Mesenchymal stem cell (in vitro differentiated cells and primary cell): ENCODE measurements around the gene RABGAP1L.
"Not testable (repeated sequence)": the region's sequence is repeated elsewhere in the genome, so short reads cannot be mapped to it uniquely, and the experiment has no call there.

Experiments
- DNase-seq: peaks from one replicate; pipeline ENCODE4 v3.0.0-alpha.2; 2013
- H2AFZ ChIP-seq: one replicate; pipeline ENCODE4 v1.6.1; 2013; ENCODE audit warnings: low read depth, mild to moderate bottlenecking, control low read depth, inconsistent platforms, low read length, moderate library complexity
- H2AK5ac ChIP-seq: 2 replicates; pipeline ENCODE4 v1.6.1; 2013; ENCODE audit warnings: low read length, moderate library complexity, mild to moderate bottlenecking, inconsistent platforms; ENCODE audit not compliant: severe bottlenecking
- H2BK120ac ChIP-seq: one replicate; pipeline ENCODE4 v1.6.1; 2013; ENCODE audit warnings: low read depth, mild to moderate bottlenecking, inconsistent platforms, low read length, moderate library complexity
- H2BK12ac ChIP-seq, 2 experiments: one replicate each; pipeline ENCODE4 v1.6.1; 2013; ENCODE audit warnings: inconsistent platforms in 2 of 2, low read length in 2 of 2, mild to moderate bottlenecking in 2 of 2, moderate library complexity in 2 of 2, control low read depth in 1 of 2
- H2BK15ac ChIP-seq: one replicate; pipeline ENCODE4 v1.6.1; 2013; ENCODE audit warnings: mild to moderate bottlenecking, low read depth, inconsistent platforms; ENCODE audit not compliant: poor library complexity, severe bottlenecking
- H2BK5ac ChIP-seq: 2 replicates; pipeline ENCODE4 v1.6.1; 2013; ENCODE audit warnings: low read depth, mild to moderate bottlenecking, low read length, control low read depth, inconsistent platforms; ENCODE audit not compliant: poor library complexity, severe bottlenecking
- H3K14ac ChIP-seq, 2 experiments: one replicate each; pipeline ENCODE4 v1.6.1; 2013; ENCODE audit warnings: inconsistent platforms in 2 of 2, low read length in 2 of 2, control low read depth in 1 of 2, mild to moderate bottlenecking in 1 of 2, moderate library complexity in 1 of 2
- H3K18ac ChIP-seq, 2 experiments: one replicate each; pipeline ENCODE4 v1.6.1; 2013; ENCODE audit warnings: inconsistent platforms in 2 of 2, low read length in 2 of 2, control low read depth in 1 of 2, low read depth in 1 of 2, mild to moderate bottlenecking in 1 of 2
- H3K23ac ChIP-seq, 2 experiments: one replicate each; pipeline ENCODE4 v1.6.1; 2013; ENCODE audit warnings: inconsistent platforms in 2 of 2, low read length in 2 of 2, mild to moderate bottlenecking in 2 of 2, moderate library complexity in 2 of 2, control low read depth in 1 of 2
- H3K27ac ChIP-seq: 2 replicates; pipeline ENCODE4 v1.5.1; 2013; ENCODE audit warnings: mild to moderate bottlenecking, moderate library complexity, low read length, control low read depth, inconsistent platforms; ENCODE audit not compliant: poor library complexity, severe bottlenecking
- H3K27me3 ChIP-seq, 2 experiments: 2 replicates each; pipeline versions ENCODE4 v1.6.1 to v1.7.0; 2013; ENCODE audit warnings: low read length in 2 of 2, mild to moderate bottlenecking in 2 of 2, moderate library complexity in 2 of 2, control low read depth in 1 of 2, inconsistent platforms in 1 of 2; ENCODE audit not compliant: control insufficient read depth in 1 of 2, insufficient read depth in 1 of 2
- H3K36me3 ChIP-seq, 2 experiments: 2 replicates each; pipeline versions ENCODE4 v1.6.1 to v1.7.0; 2013; ENCODE audit warnings: low read length in 2 of 2, control low read depth in 1 of 2, inconsistent platforms in 1 of 2, low read depth in 1 of 2, mild to moderate bottlenecking in 1 of 2; ENCODE audit not compliant: insufficient read depth in 2 of 2, control insufficient read depth in 1 of 2
- H3K4ac ChIP-seq, 2 experiments: one replicate each; pipeline ENCODE4 v1.6.1; 2013; ENCODE audit warnings: inconsistent platforms in 2 of 2, low read length in 2 of 2, mild to moderate bottlenecking in 2 of 2, moderate library complexity in 2 of 2, control low read depth in 1 of 2, low read depth in 1 of 2
- H3K4me1 ChIP-seq: 2 replicates; pipeline ENCODE4 v1.6.1; 2013; ENCODE audit warnings: low read depth, low read length, control low read depth; ENCODE audit not compliant: control insufficient read depth, insufficient read depth
- H3K4me2 ChIP-seq: 2 replicates; pipeline ENCODE4 v1.6.1; 2013; ENCODE audit warnings: low read length, mild to moderate bottlenecking, inconsistent platforms; ENCODE audit not compliant: poor library complexity, severe bottlenecking
- H3K4me3 ChIP-seq, 2 experiments: 2 replicates each; pipeline versions ENCODE4 v1.5.1 to v1.7.0; 2013; ENCODE audit warnings: low read length in 2 of 2, mild to moderate bottlenecking in 2 of 2, control low read depth in 1 of 2, low read depth in 1 of 2; ENCODE audit not compliant: insufficient read depth in 1 of 2
- H3K79me1 ChIP-seq: replicated peaks from 2 replicates; pipeline ENCODE4 v1.6.1; 2013; ENCODE audit warnings: mild to moderate bottlenecking, control low read depth, low read length, inconsistent platforms; ENCODE audit not compliant: poor library complexity, severe bottlenecking
- H3K9ac ChIP-seq: 2 replicates; pipeline ENCODE4 v1.7.0; 2013; ENCODE audit warnings: mild to moderate bottlenecking, low read length, moderate library complexity
- H3K9me3 ChIP-seq: 2 replicates; pipeline ENCODE4 v1.7.0; 2013; ENCODE audit warnings: mild to moderate bottlenecking, low read length; ENCODE audit not compliant: control insufficient read depth
- H4K8ac ChIP-seq: one replicate; pipeline ENCODE4 v1.6.1; 2013; ENCODE audit warnings: inconsistent platforms, mild to moderate bottlenecking, low read length, moderate library complexity
- H4K91ac ChIP-seq: one replicate; pipeline ENCODE4 v1.6.1; 2013; ENCODE audit warnings: mild to moderate bottlenecking, low read length, inconsistent platforms
- WGBS: methylation state at CpG from one replicate; pipeline ENCODE4 v1.1.7; 2013; ENCODE audit warnings: mixed read lengths; 5-methylcytosine and 5-hydroxymethylcytosine counted together

The RABGAP1L gene

GRCh38 chr1:174534789-174535188 is 375.5 kb downstream of the RABGAP1L start:
- Histone ChIP-seq H3K9ac (no peak overlapping the region), H2BK5ac (no peak overlapping the region), H3K27me3 (no peaks in the 10 kb centered on the region), H4K8ac (no peak overlapping the region), H3K23ac (no peak overlapping the region), H3K4me1 (no peaks in the 10 kb centered on the region), H2AK5ac (no peak overlapping the region), H3K14ac (no peak overlapping the region), H3K79me1 (peaks cover 5% of the 10 kb centered on the region), H2BK120ac (no peak overlapping the region), H2BK15ac (no peak overlapping the region), H3K36me3 (peaks cover 0 to 2% of the 10 kb centered on the region in 2 experiments), H2BK12ac (no peak overlapping the region), H3K4me2 (no peak overlapping the region), H3K27ac (no peak overlapping the region), H4K91ac (no peak overlapping the region), H3K9me3 (peaks cover 10% of the 10 kb centered on the region), H3K4me3 (no peak overlapping the region), H2AFZ (no peak overlapping the region), H3K18ac (no peak overlapping the region), H3K4ac (no peak overlapping the region)
- DNase-seq = no peak

GRCh38 chr1:174535207-174535606 is 375.9 kb downstream of the RABGAP1L start:
- Histone ChIP-seq H3K23ac (no peak overlapping the region), H4K8ac (no peak overlapping the region)
- 61% methylated on average over 1 of the region's 2 CpGs for WGBS

GRCh38 chr1:174543421-174543820 is 384.1 kb downstream of the RABGAP1L start:
- H4K8ac ChIP-seq, H3K4me3 ChIP-seq, H2AFZ ChIP-seq, H3K4me2 ChIP-seq, DNase-seq, H2BK5ac ChIP-seq, H2BK12ac ChIP-seq, H3K18ac ChIP-seq, H2AK5ac ChIP-seq, H3K23ac ChIP-seq, H3K9ac ChIP-seq, H2BK15ac ChIP-seq, H3K4ac ChIP-seq, H3K79me1 ChIP-seq, H3K14ac ChIP-seq, H3K36me3 ChIP-seq, H3K27ac ChIP-seq, H4K91ac ChIP-seq, H3K4me1 ChIP-seq, H3K27me3 ChIP-seq, H3K9me3 ChIP-seq, H2BK120ac ChIP-seq: not testable (repeated sequence)
- no CpG with 5 or more reads among the region's 2 CpGs for WGBS

More at GRCh38 chr1:174535207-174535606, 375.9 kb downstream of the RABGAP1L start:
- H3K4me1 ChIP-seq = no peaks in the 10 kb centered on the region
- no peak overlapping the region for H3K4me2 ChIP-seq
- no peak overlapping the region for H4K91ac ChIP-seq
- no peak overlapping the region for H3K4ac ChIP-seq
- no peak overlapping the region for H2BK120ac ChIP-seq
- DNase-seq = no peak
- H3K4me3 ChIP-seq = no peak overlapping the region
- no peak overlapping the region for H2BK15ac ChIP-seq
- no peak overlapping the region for H2AK5ac ChIP-seq
- no peak overlapping the region for H2BK12ac ChIP-seq
- peaks cover 10% of the 10 kb centered on the region for H3K9me3 ChIP-seq
- no peak overlapping the region for H3K9ac ChIP-seq
- no peak overlapping the region for H3K18ac ChIP-seq
- no peaks in the 10 kb centered on the region for H3K27me3 ChIP-seq
- no peak overlapping the region for H3K27ac ChIP-seq
- no peak overlapping the region for H2BK5ac ChIP-seq
- peaks cover under 1% of the 10 kb centered on the region for H3K79me1 ChIP-seq
- no peak overlapping the region for H2AFZ ChIP-seq
- no peak overlapping the region for H3K14ac ChIP-seq
- no peaks in the 10 kb centered on the region for H3K36me3 ChIP-seq

DNA sequence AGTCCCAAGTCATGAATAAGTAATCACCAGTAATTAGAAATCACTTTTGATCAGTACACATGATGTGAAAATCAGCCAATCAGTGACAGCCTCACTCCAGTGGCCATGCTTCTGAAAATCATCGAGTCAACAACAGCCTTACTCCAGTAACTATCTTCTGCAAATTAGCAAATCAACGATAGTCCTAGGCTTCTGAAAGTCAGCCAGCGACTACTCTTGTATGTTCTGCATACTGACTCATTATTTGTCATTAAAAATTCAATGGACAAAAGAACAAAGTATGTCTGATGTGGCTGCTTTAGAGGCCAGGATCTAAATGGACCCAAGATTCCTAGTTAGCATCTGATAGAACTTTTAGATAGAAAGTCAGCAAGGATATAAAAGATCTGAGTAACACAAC is 391.0 kb downstream of the RABGAP1L start:
- H3K27me3 ChIP-seq = no peaks in the 10 kb centered on the region
- no peaks in the 10 kb centered on the region for H3K79me1 ChIP-seq
- no peak overlapping the region for H2AFZ ChIP-seq
- H3K9ac ChIP-seq = no peak overlapping the region
- H3K4me3 ChIP-seq = no peak overlapping the region
- H3K36me3 ChIP-seq = no peaks in the 10 kb centered on the region
- H3K23ac ChIP-seq = no peak overlapping the region
- H2AK5ac ChIP-seq = no peak overlapping the region
- no peak overlapping the region for H3K4me2 ChIP-seq
- no peak overlapping the region for H2BK12ac ChIP-seq
- 96% methylated on average over 3 of the region's 3 CpGs for WGBS
- DNase-seq = no peak
- no peak overlapping the region for H4K91ac ChIP-seq
- H3K4ac ChIP-seq = no peak overlapping the region
- H2BK5ac ChIP-seq = no peak overlapping the region
- no peaks in the 10 kb centered on the region for H3K9me3 ChIP-seq
- H2BK15ac ChIP-seq = no peak overlapping the region
- no peak overlapping the region for H3K14ac ChIP-seq
- no peak overlapping the region for H3K18ac ChIP-seq
- H4K8ac ChIP-seq = no peak overlapping the region
- no peak overlapping the region for H3K27ac ChIP-seq
- H2BK120ac ChIP-seq = no peak overlapping the region
- H3K4me1 ChIP-seq = no peaks in the 10 kb centered on the region
